ENCODE data around the gene PCDHA1.

PCDHA1 gene

DNA sequence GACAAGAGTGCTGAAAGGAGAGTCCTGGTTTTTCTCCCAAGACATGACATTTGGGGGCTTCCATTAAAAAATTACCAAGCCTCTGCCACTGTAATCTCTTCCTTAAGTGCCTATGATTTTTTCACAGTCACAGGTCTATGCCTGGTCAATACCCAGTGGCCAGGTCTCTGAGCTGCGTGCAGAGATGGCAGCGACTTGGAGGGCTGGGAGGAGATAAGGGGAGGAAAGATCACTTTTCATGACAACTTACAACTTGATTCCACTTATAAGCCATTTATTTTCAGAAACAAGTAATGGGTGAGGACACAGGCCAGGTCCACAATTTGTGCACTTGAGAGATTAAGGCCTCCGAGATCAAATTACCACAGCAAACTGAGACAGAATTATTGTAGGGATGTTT is 178.4 kb downstream of the PCDHA1 start:
- H4K20me1 ChIP-seq, result no peaks in the 10 kb centered on the region
- H3K4me2 ChIP-seq, result no peak overlapping the region
- H3K4me3 ChIP-seq, result no peak overlapping the region
- no peaks in the 10 kb centered on the region for H3K4me1 ChIP-seq
- TF ChIP-seq Cebpa-rat (IDR thresholded peaks at IDR 0.05), result no peak
- H3K9me3 ChIP-seq (replicated peaks in 1 of 11), result peaks cover 17 to 27% (median 22%) of the 10 kb centered on the region in 11 experiments
- H3K27ac ChIP-seq, result no peak overlapping the region
- H3K9ac ChIP-seq, result no peak overlapping the region
- H3K36me3 ChIP-seq, result no peaks in the 10 kb centered on the region
- no peaks in the 10 kb centered on the region for H3K27me3 ChIP-seq

DNA sequence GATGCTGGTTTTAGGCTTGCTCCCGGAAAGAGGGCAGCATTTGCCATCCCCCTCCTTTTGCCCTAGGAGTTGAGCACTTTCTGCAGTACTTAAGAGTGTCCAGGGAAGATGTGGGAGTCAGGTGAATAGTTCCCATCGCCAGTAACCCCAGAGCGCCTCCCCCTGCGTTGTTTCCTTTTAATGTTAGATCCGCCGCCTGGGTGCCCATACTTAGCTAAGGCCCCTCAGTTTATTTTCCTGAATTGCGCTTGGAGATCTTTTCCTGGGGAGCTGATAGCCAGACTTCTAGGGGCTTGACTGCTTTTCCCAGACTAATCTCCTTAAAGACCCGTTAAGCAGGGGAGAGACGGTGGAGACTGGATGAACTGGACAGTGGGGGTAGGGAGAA is 180.0 kb downstream of the PCDHA1 start:
- Histone ChIP-seq H3K4me3 (no peak overlapping the region), H3K9ac (no peak overlapping the region), H3K4me2 (no peak overlapping the region), H3K9me3 (replicated peaks in 1 of 11) (peaks cover 17 to 27% (median 22%) of the 10 kb centered on the region in 11 experiments), H3K4me1 (no peaks in the 10 kb centered on the region), H4K20me1 (no peaks in the 10 kb centered on the region), H3K27me3 (no peaks in the 10 kb centered on the region), H3K36me3 (no peaks in the 10 kb centered on the region), H3K27ac (no peak overlapping the region)
- TF ChIP-seq Cebpa-rat (IDR thresholded peaks at IDR 0.05), result no peak

DNA sequence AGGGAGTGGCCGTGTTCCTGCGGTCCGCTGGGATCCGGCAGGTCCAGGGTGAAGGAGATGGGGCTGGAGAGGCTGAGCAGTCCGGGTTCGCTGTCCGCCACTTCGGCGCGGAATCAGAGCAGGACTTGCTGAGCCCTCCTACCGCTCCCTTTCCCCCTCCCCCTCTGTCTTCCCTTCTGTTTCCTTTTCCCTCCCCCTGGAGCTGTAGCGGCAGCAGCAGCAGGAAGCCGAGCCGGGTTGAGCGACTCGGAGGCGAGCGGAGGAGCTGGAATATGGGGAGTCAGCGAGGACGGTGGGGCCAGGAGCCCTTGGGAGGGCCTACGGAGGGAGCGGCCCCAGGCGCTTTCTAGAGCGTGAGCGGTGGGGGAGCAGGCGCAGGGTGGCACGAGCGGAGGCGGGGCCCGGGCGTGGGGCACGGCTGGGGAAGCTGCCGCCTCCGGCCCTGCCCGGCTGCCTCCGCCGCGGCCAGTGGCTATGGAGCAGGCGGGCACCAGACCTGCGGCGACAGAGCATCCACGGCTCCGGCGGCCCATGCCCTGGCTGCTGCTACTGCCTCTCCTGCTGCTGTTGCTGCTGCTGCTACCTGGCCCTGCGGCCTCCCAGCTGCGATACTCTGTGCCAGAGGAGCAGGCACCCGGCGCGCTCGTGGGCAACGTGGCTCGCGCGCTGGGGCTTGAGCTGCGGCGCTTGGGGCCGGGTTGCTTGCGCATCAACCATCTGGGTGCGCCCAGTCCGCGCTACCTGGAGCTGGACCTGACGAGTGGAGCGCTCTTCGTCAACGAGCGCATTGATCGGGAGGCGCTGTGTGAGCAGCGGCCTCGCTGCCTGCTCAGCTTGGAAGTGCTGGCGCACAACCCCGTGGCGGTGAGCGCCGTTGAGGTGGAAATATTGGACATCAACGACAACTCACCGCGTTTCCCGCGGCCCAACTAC is 180.6 kb downstream of the PCDHA1 start, which contains the start of gene PCDHAC2:
TSS of gene PCDHAC2 (plus strand) at position 184 of the 933 bp plus-strand sequence. CDS start at position 475, 291 bp downstream.
- H3K27me3 ChIP-seq, result no peaks in the 10 kb centered on the region
- no peak within 1 kb of the TSS for H3K9ac ChIP-seq
- H3K4me2 ChIP-seq, result no peak within 1 kb of the TSS
- peaks cover 17 to 27% (median 22%) of the 10 kb centered on the region in 11 experiments for H3K9me3 ChIP-seq (replicated peaks in 1 of 11)
- H4K20me1 ChIP-seq, result no peaks in the 10 kb centered on the region
- no peak within 1 kb of the TSS for H3K27ac ChIP-seq
- H3K36me3 ChIP-seq, result no peaks in the 10 kb centered on the region
- H3K4me1 ChIP-seq, result no peaks in the 10 kb centered on the region
- no peak within 1 kb of the TSS for H3K4me3 ChIP-seq
- TF ChIP-seq Cebpa-rat (IDR thresholded peaks at IDR 0.05), result no peak

DNA sequence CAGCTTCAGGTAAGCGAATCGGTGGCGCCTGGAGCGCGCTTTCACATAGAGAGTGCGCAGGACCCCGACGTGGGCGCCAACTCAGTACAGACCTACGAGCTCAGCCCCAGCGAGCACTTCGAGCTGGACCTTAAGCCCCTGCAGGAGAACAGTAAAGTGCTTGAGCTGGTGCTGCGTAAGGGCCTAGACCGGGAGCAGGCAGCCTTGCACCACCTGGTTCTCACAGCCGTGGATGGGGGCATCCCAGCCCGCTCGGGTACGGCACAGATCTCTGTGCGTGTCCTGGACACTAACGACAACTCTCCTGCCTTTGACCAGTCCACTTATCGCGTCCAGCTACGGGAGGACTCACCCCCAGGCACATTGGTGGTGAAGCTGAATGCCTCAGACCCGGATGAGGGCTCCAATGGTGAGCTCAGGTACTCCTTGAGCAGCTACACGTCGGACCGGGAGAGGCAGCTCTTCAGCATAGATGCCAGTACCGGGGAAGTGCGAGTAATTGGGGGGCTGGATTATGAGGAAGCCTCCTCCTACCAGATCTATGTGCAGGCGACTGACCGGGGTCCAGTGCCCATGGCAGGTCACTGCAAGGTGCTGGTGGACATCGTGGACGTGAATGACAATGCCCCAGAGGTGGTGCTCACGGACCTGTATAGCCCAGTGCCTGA is 181.4 kb downstream of the PCDHA1 start:
- no peak for TF ChIP-seq Cebpa-rat (IDR thresholded peaks at IDR 0.05)
- no peaks in the 10 kb centered on the region for H3K36me3 ChIP-seq
- no peak overlapping the region for H3K4me2 ChIP-seq
- no peaks in the 10 kb centered on the region for H3K27me3 ChIP-seq
- H4K20me1 ChIP-seq, result no peaks in the 10 kb centered on the region
- H3K9ac ChIP-seq, result no peak overlapping the region
- H3K27ac ChIP-seq, result no peak overlapping the region
- no peak overlapping the region for H3K4me3 ChIP-seq
- peaks cover 17 to 27% (median 22%) of the 10 kb centered on the region in 11 experiments for H3K9me3 ChIP-seq (replicated peaks in 1 of 11)
- H3K4me1 ChIP-seq, result no peaks in the 10 kb centered on the region

DNA sequence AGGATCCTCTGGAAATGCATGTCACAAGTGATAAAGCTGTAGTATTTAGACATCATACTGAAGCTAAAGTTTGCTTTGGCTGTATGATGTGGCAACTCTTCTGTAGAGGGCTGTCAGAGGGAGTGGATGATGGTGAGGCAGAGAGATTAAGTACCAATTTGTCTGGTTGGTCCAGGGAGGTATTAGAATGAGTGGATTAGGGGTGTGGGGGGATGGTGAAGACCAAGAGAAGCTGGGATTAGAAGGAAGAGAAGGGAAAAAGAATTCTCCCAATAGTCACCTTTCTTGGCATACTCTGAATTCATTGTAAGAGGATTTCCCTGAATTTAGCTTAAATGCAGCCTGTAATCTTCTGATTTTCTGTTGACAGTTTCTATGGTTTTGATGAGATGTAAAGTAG is 183.9 kb downstream of the PCDHA1 start:
- Histone ChIP-seq H3K9ac (no peak overlapping the region), H3K36me3 (peaks cover 0 to under 1% (median 0%) of the 10 kb centered on the region in 11 experiments; a peak in 1 of 22 replicates), H3K27me3 (no peaks in the 10 kb centered on the region), H3K4me3 (no peak overlapping the region), H3K9me3 (replicated peaks in 1 of 11) (peaks cover 17 to 30% (median 22%) of the 10 kb centered on the region in 11 experiments), H3K4me1 (peaks cover 0 to 9% (median 0%) of the 10 kb centered on the region in 10 experiments; a peak in 1 of 20 replicates), H3K27ac (no peak overlapping the region), H4K20me1 (no peaks in the 10 kb centered on the region), H3K4me2 (no peak overlapping the region)
- TF ChIP-seq Cebpa-rat (IDR thresholded peaks at IDR 0.05), result no peak

DNA sequence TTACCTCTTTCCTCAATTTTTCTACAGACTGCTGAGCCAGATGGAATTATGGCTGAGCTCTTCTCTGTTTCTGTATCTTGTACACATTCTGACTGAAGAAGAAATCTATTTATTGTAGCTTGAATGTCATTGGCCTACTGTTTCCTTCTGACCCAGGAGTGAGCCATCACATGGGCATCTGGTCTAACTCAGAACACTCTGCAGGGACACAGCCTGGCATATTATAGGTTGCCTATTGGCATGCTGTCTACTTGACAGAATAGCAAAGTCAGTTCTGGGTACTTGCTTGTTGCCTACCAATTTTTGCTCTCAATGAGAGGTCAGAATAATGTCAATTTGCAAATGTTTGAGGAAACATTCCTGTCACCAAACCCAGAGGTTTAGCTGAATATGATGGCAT is 187.6 kb downstream of the PCDHA1 start:
- Histone ChIP-seq H3K9ac (no peak overlapping the region), H3K27ac (no peak overlapping the region), H3K4me1 (peaks cover 0 to 31% (median 0%) of the 10 kb centered on the region in 10 experiments; a peak in 6 of 20 replicates), H4K20me1 (no peaks in the 10 kb centered on the region), H3K36me3 (peaks cover 0 to 4% (median 0%) of the 10 kb centered on the region in 11 experiments; a peak in 1 of 22 replicates), H3K27me3 (no peaks in the 10 kb centered on the region), H3K4me2 (no peak overlapping the region), H3K9me3 (replicated peaks in 1 of 11) (peaks cover 0 to 32% (median 0%) of the 10 kb centered on the region in 11 experiments; a peak in 5 of 22 replicates), H3K4me3 (no peak overlapping the region)
- no peak for TF ChIP-seq Cebpa-rat (IDR thresholded peaks at IDR 0.05)

DNA sequence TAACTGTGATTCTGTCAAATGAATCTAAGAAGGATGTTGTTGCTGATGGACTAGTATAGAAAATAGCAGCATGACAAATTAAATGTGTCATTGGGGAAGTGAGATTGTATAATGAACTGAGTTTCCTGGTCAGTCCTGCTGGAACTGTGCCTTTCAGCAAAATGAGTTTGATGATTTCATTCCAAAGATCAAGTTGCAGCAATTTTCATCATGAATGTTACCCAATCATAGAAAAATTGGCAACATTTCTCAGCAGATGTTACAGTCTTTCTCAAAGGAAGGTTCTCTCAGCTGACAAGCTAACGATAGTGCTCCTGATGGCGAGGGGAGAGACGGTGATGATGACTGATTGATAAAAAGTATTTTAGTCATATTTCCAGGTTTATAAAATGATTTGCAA is 191.1 kb downstream of the PCDHA1 start:
- peak overlapping the region in 3 of 11 experiments; percentile 59 to 76 (median 74); a peak in 5 of 22 replicates for H3K9ac ChIP-seq
- H3K27ac ChIP-seq, result peak overlapping the region in 4 of 11 experiments; percentile 69 to 94 (median 86); a peak in 8 of 22 replicates
- no peak overlapping the region for H3K4me3 ChIP-seq

DNA sequence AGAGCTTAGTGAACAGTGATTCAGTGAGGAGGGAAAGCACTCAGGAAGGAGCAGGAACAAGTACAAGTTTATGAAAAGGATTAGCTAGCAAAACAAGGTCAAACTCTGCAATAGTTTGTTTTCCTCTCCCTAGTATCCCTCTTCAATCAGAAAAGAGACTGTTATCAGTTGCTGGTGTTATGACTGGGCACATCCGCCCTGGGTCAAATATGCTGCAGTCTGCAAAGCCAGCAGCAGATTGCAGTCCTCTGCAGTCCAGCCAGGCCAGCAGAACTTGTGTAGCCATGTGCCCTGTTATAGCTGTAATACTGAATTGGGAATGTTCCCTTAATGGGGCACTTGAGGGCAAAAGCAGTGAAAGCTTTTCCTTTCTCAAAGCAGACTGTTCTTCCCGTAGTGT is 192.3 kb downstream of the PCDHA1 start:
- Histone ChIP-seq H3K27ac (peak overlapping the region in 4 of 11 experiments; percentile 69 to 94 (median 86); a peak in 7 of 22 replicates), H4K20me1 (no peaks in the 10 kb centered on the region), H3K9me3 (replicated peaks in 1 of 11) (peaks cover 0 to 39% (median 0%) of the 10 kb centered on the region in 11 experiments; a peak in 5 of 22 replicates), H3K4me3 (no peak overlapping the region), H3K36me3 (peaks cover 0 to 4% (median 0%) of the 10 kb centered on the region in 11 experiments; a peak in 1 of 22 replicates), H3K27me3 (no peaks in the 10 kb centered on the region), H3K4me2 (peak overlapping the region in 3 of 11 experiments; percentile 18 to 54 (median 34); a peak in 4 of 22 replicates), H3K4me1 (peaks cover 0 to 37% (median 0%) of the 10 kb centered on the region in 10 experiments; a peak in 6 of 20 replicates), H3K9ac (peak overlapping the region in 3 of 11 experiments; percentile 25 to 76 (median 74); a peak in 5 of 22 replicates)
- TF ChIP-seq Cebpa-rat (IDR thresholded peaks at IDR 0.05), result no peak

More for the DNA sequence above, 191.1 kb downstream of the PCDHA1 start:
- Histone ChIP-seq H4K20me1 (no peaks in the 10 kb centered on the region), H3K27me3 (no peaks in the 10 kb centered on the region), H3K9me3 (replicated peaks in 1 of 11) (peaks cover 0 to 39% (median 0%) of the 10 kb centered on the region in 11 experiments; a peak in 5 of 22 replicates), H3K4me1 (peaks cover 0 to 40% (median 0%) of the 10 kb centered on the region in 10 experiments; a peak in 6 of 20 replicates), H3K36me3 (peaks cover 0 to 4% (median 0%) of the 10 kb centered on the region in 11 experiments; a peak in 1 of 22 replicates), H3K4me2 (peak overlapping the region in 3 of 11 experiments; percentile 43 to 60 (median 47); a peak in 4 of 22 replicates)
- peak in 4 of 11 experiments; percentile 59 to 97 (median 90); a peak in 9 of 22 replicates for TF ChIP-seq Cebpa-rat (IDR thresholded peaks at IDR 0.05)
